OCI-LY3 (cell line): ENCODE data around the gene SKIDA1.

ENCODE experiments used
- EZH2phosphoT487 ChIP-seq: fragments of 200-600 bp; shearing (Covaris generic); IDR thresholded peaks from 2 replicates; pipeline ENCODE4 v1.6.1; 2018; ENCODE audit warnings: antibody characterized with exemption, mixed run types, low read depth
- TF ChIP-seq, protein P1 (sequence below): fragments of 200-600, 300-600 bp; sonication (generic); IDR thresholded peaks from 2 replicates; pipeline ENCODE4 v1.5.1; 2014; ENCODE audit warnings: antibody characterized with exemption, low read length, low read depth

DNA sequence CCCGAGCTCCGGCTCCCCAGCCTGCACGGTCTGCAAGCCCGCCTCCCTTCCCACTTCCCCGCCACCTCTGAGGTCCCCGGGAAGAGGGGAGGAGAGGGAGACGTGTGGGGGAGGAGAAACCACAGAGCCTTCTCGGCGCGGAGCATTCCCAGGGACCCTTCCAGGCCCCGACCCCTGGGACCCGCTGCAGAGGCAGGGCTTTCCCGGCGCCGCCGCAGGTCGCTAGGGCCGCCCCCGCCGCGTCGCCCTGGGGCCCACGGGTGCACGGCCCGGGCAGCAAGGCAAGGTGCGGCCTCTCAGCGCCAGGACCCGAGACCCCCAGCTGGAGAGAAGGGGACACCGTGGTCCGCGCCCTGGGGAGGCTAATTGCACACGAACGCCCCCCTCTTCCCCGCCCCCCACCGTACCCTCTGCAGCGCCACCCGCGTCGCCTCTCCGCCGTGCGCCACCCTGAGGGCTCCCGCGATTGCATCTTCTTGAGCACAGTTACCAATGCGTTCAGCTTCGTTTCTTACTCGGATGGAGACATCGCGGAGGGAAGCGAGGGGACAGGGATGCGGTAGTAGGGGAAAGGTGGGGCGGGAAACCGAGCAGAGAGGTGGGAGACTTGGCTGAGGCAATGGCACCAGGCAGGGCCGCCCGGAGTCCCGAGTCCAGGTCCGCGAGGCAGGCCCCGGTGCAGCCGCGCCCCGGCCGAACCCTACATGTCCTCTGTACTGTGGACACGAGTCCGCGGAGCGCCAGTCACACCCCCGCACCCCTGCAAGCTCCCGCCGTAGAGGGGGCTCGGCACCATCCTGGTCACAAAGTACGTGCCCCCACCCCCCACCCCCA, 28.9 kb downstream of the SKIDA1 start:
- TF ChIP-seq EZH2phosphoT487 = no peak
- TF ChIP-seq, protein P1, sequence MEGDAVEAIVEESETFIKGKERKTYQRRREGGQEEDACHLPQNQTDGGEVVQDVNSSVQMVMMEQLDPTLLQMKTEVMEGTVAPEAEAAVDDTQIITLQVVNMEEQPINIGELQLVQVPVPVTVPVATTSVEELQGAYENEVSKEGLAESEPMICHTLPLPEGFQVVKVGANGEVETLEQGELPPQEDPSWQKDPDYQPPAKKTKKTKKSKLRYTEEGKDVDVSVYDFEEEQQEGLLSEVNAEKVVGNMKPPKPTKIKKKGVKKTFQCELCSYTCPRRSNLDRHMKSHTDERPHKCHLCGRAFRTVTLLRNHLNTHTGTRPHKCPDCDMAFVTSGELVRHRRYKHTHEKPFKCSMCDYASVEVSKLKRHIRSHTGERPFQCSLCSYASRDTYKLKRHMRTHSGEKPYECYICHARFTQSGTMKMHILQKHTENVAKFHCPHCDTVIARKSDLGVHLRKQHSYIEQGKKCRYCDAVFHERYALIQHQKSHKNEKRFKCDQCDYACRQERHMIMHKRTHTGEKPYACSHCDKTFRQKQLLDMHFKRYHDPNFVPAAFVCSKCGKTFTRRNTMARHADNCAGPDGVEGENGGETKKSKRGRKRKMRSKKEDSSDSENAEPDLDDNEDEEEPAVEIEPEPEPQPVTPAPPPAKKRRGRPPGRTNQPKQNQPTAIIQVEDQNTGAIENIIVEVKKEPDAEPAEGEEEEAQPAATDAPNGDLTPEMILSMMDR = peak; percentile 58
